MM.1S (cell line): Measurements from ENCODE around the gene CIRBP.

Experiments used
- DNase-seq: peaks from one replicate; pipeline ENCODE4 v3.0.0-alpha.2; 2015
- H2AFZ ChIP-seq: fragments of 300-600 bp; sonication (generic); 2 replicates; pipeline ENCODE4 v1.6.0; 2016; ENCODE audit warnings: antibody characterized with exemption, low read length
- H3F3A ChIP-seq: fragments of 300-600 bp; sonication (generic); 2 replicates; pipeline ENCODE4 v1.6.1; 2016; ENCODE audit warnings: mild to moderate bottlenecking, antibody characterized with exemption, low read length, moderate library complexity, mixed read lengths; ENCODE audit not compliant: insufficient read depth
- H3K27ac ChIP-seq: fragments of 300-600 bp; sonication (generic); 2 replicates; pipeline ENCODE4 v1.5.1; 2016; ENCODE audit warnings: mild to moderate bottlenecking, low read length
- H3K27me3 ChIP-seq: fragments of 300-600 bp; sonication (generic); replicated peaks from 2 replicates; pipeline ENCODE4 v1.6.0; 2016; ENCODE audit warnings: low read length; ENCODE audit not compliant: insufficient read depth
- H3K36me3 ChIP-seq: fragments of 300-600 bp; sonication (generic); replicated peaks from 2 replicates; pipeline ENCODE4 v1.6.1; 2016; ENCODE audit warnings: mild to moderate bottlenecking, low read length, mixed read lengths; ENCODE audit not compliant: insufficient read depth
- H3K4me1 ChIP-seq: fragments of 300-600 bp; sonication (generic); 2 replicates; pipeline ENCODE4 v1.6.1; 2016; ENCODE audit warnings: low read length, mixed read lengths
- H3K4me2 ChIP-seq: fragments of 300-600 bp; sonication (generic); 2 replicates; pipeline ENCODE4 v1.6.0; 2016; ENCODE audit warnings: low read depth, low read length
- H3K4me3 ChIP-seq: fragments of 300-600 bp; sonication (generic); 2 replicates; pipeline ENCODE4 v1.5.1; 2016; ENCODE audit warnings: low read length, mixed read lengths
- H3K79me2 ChIP-seq: fragments of 300-600 bp; sonication (generic); 2 replicates; pipeline ENCODE4 v1.6.1; 2016; ENCODE audit warnings: mixed run types, low read length, mixed read lengths
- H3K9ac ChIP-seq: fragments of 300-600 bp; sonication (generic); 2 replicates; pipeline ENCODE4 v1.6.1; 2016; ENCODE audit warnings: low read length, mixed read lengths
- H3K9me2 ChIP-seq: fragments of 300-600 bp; sonication (generic); replicated peaks from 2 replicates; pipeline ENCODE4 v1.6.1; 2016; ENCODE audit warnings: mild to moderate bottlenecking, low read length, mixed read lengths; ENCODE audit not compliant: insufficient read depth
- H3K9me3 ChIP-seq: fragments of 300-600 bp; sonication (generic); replicated peaks from 2 replicates; pipeline ENCODE4 v1.6.1; 2016; ENCODE audit warnings: mild to moderate bottlenecking, low read length, mixed read lengths; ENCODE audit not compliant: insufficient read depth
- H4K20me1 ChIP-seq: fragments of 300-600 bp; sonication (generic); 2 replicates; pipeline ENCODE4 v1.6.1; 2016; ENCODE audit warnings: mild to moderate bottlenecking, low read length, moderate library complexity, mixed read lengths; ENCODE audit not compliant: insufficient read depth
- CTCF ChIP-seq: fragments of 300-600 bp; sonication (generic); IDR thresholded peaks from 2 replicates; pipeline ENCODE4 v1.5.1; 2016; ENCODE audit warnings: antibody characterized with exemption, low read length, mixed read lengths
- EZH2 ChIP-seq: fragments of 300-600 bp; sonication (generic); optimal IDR thresholded peaks from 2 replicates; pipeline ENCODE3; 2017; ENCODE audit warnings: low read depth, mild to moderate bottlenecking, antibody characterized with exemption, low read length, mixed read lengths
- EZH2phosphoT487 ChIP-seq: fragments of 300-600 bp; sonication (generic); IDR thresholded peaks from 2 replicates; pipeline ENCODE4 v1.6.1; 2018; ENCODE audit warnings: antibody characterized with exemption, low read length

CIRBP gene

GRCh38 chr19:1250437-1251260 is 18.5 kb upstream of the CIRBP start:
- peaks cover 8% of the 10 kb centered on the region for H3K4me1 ChIP-seq

GRCh38 chr19:1251330-1252220 is 17.6 kb upstream of the CIRBP start:
- Histone ChIP-seq H3K4me2 (no peak overlapping the region), H3K27ac (no peak overlapping the region), H3K27me3 (no peaks in the 10 kb centered on the region), H3K36me3 (peaks cover 12% of the 10 kb centered on the region; the same call in 1 of the 2 replicates), H3K4me3 (no peak overlapping the region), H3K9ac (no peak overlapping the region), H3K4me1 (peaks cover 8% of the 10 kb centered on the region), H4K20me1 (no peaks in the 10 kb centered on the region), H2AFZ (no peak overlapping the region), H3K9me3 (no peaks in the 10 kb centered on the region), H3K79me2 (peaks cover 30% of the 10 kb centered on the region), H3F3A (peaks cover 14% of the 10 kb centered on the region), H3K9me2 (no peaks in the 10 kb centered on the region)
- DNase-seq = no peak
- TF ChIP-seq EZH2 = no peak
- TF ChIP-seq EZH2phosphoT487 = no peak
- no peak for TF ChIP-seq CTCF

More at GRCh38 chr19:1250437-1251260, 18.5 kb upstream of the CIRBP start:
- Histone ChIP-seq H3K4me2 (no peak overlapping the region), H3K4me3 (no peak overlapping the region), H3K79me2 (peaks cover 30% of the 10 kb centered on the region), H2AFZ (no peak overlapping the region), H3K9me3 (no peaks in the 10 kb centered on the region), H3K9ac (no peak overlapping the region), H3K9me2 (no peaks in the 10 kb centered on the region), H3K36me3 (peaks cover 10% of the 10 kb centered on the region; the same call in 1 of the 2 replicates), H3K27ac (no peak overlapping the region), H4K20me1 (no peaks in the 10 kb centered on the region), H3K27me3 (no peaks in the 10 kb centered on the region), H3F3A (peaks cover 14% of the 10 kb centered on the region)
- TF ChIP-seq EZH2phosphoT487 (no peak), CTCF (no peak), EZH2 (no peak)
- no peak for DNase-seq

GRCh38 chr19:1252221-1252820 is 16.8 kb upstream of the CIRBP start:
- Histone ChIP-seq H3K4me2 (no peak overlapping the region), H3K36me3 (peaks cover 12% of the 10 kb centered on the region; the same call in 1 of the 2 replicates)

More at GRCh38 chr19:1252221-1252820, 16.8 kb upstream of the CIRBP start:
- Histone ChIP-seq H3K9ac (no peak overlapping the region), H3K27me3 (no peaks in the 10 kb centered on the region), H3K79me2 (peaks cover 30% of the 10 kb centered on the region), H4K20me1 (no peaks in the 10 kb centered on the region), H3F3A (peaks cover 13% of the 10 kb centered on the region), H2AFZ (no peak overlapping the region), H3K4me3 (no peak overlapping the region), H3K9me2 (no peaks in the 10 kb centered on the region), H3K4me1 (peaks cover 8% of the 10 kb centered on the region), H3K27ac (no peak overlapping the region), H3K9me3 (no peaks in the 10 kb centered on the region)
- TF ChIP-seq EZH2 (no peak), CTCF (no peak), EZH2phosphoT487 (no peak)
- DNase-seq = no peak
